Right lobe of liver (tissue), 4 donors: ENCODE measurements around the gene BTF3.

Experiments used
- POLR2A ChIP-seq: fragments of 450-650 bp; IDR thresholded peaks from one replicate; pipeline ENCODE4 v1.6.1; 2017; ENCODE audit warnings: antibody characterized with exemption, mild to moderate bottlenecking
- TF ChIP-seq, protein P1 (sequence below), 4 donors: fragments of 200-600 bp in 3 of 4; fragments of 450-650 bp in 1 of 4; IDR thresholded peaks; one replicate each; pipeline versions ENCODE4 v1.5.1 to v1.8.0; 2016 to 2022; ENCODE audit warnings: antibody characterized with exemption in 4 of 4, mild to moderate bottlenecking in 2 of 4
- donor health status: DM: no; HTN: no; CAD: no.
- donor health status: DM: no; HTN: no; CAD: no.
- donor health status: DM: no; HTN: yes; CAD: no.

GRCh38 chr5:73531356-73531755 is 33.1 kb downstream of the BTF3 start:
- TF ChIP-seq, protein P1, sequence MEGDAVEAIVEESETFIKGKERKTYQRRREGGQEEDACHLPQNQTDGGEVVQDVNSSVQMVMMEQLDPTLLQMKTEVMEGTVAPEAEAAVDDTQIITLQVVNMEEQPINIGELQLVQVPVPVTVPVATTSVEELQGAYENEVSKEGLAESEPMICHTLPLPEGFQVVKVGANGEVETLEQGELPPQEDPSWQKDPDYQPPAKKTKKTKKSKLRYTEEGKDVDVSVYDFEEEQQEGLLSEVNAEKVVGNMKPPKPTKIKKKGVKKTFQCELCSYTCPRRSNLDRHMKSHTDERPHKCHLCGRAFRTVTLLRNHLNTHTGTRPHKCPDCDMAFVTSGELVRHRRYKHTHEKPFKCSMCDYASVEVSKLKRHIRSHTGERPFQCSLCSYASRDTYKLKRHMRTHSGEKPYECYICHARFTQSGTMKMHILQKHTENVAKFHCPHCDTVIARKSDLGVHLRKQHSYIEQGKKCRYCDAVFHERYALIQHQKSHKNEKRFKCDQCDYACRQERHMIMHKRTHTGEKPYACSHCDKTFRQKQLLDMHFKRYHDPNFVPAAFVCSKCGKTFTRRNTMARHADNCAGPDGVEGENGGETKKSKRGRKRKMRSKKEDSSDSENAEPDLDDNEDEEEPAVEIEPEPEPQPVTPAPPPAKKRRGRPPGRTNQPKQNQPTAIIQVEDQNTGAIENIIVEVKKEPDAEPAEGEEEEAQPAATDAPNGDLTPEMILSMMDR (IDR thresholded peaks at IDR 0.05) = no peak
- no peak for TF ChIP-seq POLR2A
